ENCODE results near the gene ZNF865.

The ZNF865 gene

GRCh38 chr19:55588738-55589137 lies 16.7 kb upstream of the ZNF865 start:
- no peak for DNase-seq

DNA sequence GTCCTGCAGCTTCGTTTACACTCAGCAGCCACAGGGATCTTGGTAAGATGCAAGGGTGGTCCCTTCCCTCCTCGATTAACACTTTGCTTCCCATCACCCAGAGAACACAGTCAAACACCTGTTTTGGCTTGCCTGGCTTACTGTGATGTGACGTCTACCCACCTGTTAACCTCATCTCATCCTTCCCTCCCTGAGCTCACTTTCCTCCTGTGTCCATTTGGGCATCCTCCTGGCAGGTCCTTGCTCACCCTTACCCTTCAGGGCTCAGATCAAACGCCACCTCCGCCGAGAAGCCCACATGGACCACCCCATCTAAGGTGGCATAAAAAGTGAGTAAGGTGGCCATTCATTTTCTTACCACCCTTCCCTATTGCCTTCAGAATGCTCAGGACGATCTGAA lies 15.3 kb upstream of the ZNF865 start:
- DNase-seq = no peak

DNA sequence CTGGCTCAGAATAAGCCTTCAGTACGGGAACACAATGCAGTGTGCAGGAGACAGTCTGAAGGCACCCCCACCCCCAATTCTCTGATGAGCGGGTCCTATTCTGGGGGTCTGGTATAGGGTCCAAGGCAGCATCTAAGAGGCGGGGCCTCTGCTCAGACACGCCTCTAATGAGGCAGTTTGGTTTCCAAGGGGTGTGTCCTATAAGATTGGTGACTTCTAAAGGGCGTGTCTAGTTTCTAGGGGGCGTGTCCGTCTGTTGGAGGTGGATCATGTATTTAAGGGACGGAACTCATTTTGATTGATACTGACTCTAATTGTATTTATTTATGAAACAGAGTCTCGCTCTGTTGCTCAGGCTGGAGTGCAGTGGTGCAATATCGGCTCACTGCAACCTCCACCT lies 14.8 kb upstream of the ZNF865 start:
- peak; percentile 37 for DNase-seq

DNA sequence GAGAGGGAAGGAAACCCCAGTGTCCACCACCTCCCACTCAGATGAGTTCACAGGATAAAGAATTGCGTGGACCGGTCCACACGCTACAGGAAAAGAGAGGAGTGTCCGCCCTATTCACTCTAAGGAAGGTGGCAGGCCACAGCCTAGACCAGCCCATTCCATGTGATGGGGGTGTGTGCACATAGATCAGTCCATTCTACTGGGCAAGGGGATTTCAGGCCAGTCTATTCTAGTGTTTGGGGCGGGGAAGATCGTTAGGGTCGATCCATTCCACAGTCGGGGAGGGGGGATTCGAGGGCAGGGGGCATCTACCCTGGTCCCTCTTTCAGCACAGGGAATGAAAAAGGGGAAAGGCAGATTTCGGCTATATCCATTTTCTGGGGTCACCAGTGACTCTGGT lies 13.9 kb upstream of the ZNF865 start:
- no peak for DNase-seq

GRCh38 chr19:55592391-55593090 lies 12.9 kb upstream of the ZNF865 start:
- DNase-seq = no peak

GRCh38 chr19:55593096-55593772 lies 12.2 kb upstream of the ZNF865 start:
- DNase-seq = no peak

DNA sequence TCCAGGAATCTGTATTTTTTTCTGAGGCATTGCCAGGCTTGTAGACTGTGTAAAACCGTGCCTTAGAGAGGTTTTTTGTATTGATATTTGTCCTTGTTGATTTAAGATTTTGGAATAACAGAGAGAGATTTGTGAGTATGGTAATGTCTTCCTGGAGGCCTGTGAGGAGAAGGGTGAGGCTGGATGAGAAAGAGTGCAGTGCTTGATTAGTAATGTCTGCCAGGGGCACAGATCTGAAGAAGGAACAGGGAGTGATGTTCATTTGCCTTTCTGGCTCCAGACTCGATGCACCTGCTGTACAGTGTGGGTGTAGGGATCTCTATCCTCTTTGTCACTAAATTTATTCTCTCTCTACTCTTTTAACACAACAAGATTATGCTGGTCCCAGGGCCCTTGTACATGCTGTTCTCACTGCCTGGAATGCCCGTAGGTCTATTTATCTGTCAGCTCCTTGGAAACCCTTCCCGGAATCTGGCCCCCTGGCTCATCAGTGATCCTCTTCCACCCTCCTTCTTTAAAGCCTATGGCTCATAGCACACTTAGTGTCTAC lies 10.4 kb upstream of the ZNF865 start:
- no peak for DNase-seq

- DNase-seq = no peak
Observed at GRCh38 chr19:55596304-55596703, 9.1 kb upstream of the ZNF865 start.

DNA sequence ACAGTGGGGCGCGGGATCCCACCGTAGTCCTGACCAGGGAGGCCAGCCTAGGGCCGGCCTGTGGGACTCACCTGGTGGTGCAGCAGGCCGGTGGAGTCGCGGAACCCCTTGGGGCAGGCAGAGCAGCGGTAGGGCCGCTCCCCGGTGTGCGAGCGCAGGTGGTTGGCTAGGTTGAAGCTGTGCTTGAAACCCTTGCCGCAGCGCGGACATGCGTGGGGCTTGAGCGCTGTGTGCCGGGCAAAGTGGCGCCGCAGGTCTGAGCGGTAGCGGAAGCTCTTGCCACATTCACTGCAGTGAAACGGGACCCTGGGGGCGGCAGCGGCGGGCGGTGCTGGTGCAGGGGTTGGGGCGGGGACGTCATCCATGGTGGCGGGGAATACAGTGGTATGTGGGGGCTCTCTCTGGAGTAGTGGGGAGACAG lies 7.9 kb upstream of the ZNF865 start:
- no peak for DNase-seq

DNA sequence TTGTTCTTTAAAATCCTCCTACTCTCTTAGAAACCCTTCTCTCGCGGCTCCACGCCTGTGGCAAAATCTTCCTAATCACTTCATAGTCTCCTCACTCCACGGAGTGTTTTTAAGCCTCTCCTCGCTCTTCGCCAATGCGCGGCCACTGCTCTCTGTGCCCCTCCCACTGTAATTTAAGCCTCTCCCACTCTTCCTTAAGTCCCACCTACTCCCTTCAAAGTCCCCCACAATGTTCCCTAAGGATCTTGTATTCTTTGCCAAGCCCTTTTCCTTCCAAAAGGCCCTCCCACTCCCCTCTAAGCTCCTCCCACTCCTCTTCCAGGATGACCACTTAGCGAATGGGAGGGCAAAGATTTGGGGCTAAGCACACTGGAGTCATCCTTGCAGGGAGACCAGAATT lies 7.4 kb upstream of the ZNF865 start:
- no peak for DNase-seq

GRCh38 chr19:55598719-55599467 lies 6.6 kb upstream of the ZNF865 start:
- peak; percentile 91 for DNase-seq

GRCh38 chr19:55599468-55599841 lies 6.0 kb upstream of the ZNF865 start, which contains the start of gene FIZ1:
FIZ1 (minus strand) TSS chr19:55599517; CDS start chr19:55597865, 1,652 bp downstream.
- DNase-seq = peak; percentile 98

DNA sequence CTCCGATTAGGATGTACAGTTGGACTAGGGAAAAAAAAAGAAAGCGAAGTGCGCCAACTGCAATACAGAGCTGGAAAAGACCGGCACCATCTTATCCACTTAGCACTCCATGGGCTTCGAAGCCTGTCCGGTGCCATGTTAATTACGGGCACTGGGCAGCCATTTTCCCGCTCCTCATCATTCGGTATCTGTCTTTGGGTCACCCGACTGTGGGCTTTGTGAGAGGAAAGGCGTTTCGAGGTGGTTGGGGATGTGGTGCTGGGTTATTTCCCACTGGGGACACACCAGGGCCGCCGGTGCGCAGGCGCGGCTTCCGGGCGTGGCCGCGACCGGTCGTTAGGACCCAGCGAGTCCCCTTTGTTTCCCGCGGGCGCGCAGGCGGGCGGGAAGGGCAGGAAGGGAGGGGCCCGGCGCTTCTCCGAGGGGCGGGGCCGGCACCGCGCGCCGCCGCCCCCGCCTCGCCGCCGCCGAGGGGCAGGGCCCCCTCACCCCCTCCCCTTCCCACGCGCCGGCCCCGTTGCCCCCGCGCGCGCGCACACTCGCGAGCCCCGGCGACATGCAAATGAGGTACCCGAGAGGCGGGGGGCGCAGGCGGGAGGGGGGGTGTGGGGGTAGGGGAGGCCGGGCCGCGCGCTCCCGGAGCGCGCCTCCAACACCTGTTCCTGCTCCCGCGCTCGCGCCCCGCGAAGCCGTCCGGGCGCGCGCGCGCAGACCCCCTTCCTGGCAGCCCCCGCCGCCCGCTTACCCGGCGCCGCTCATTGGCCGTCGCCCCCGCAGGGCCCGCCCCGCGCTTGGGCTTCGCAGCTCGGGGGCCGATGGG lies 5.4 kb upstream of the ZNF865 start, which contains the start of gene ZNF524:
TSS of gene ZNF524 (plus strand) at position 447 of the 820 bp plus-strand sequence. CDS start 1,825 bp downstream, outside the sequence.
- peak; percentile 88 for DNase-seq

- no peak for DNase-seq
Observed at GRCh38 chr19:55600662-55601028, 4.8 kb upstream of the ZNF865 start.

- DNase-seq = no peak
Observed at GRCh38 chr19:55601084-55601483, 4.4 kb upstream of the ZNF865 start.

- no peak for DNase-seq
Observed at GRCh38 chr19:55602104-55603001, 3.1 kb upstream of the ZNF865 start.

DNA sequence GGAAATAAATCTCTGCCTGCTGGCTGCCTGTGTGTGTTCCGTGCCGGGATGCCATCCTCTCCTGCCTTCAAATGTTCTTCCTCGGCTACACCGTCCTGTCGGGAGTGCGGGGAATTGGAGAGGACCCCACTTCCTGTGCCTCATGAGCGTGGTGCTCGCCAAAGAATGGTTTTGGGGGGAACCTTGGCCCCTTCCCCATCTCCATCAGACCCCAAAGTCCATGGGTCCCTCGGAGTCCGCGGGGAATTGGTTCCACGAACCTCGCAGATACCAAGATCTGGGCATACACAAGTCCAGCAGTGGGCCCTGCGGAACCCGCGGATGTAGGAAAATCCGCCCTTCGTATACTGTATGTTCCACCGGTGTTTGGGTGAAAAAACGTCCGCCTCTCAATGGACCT lies 2.3 kb upstream of the ZNF865 start:
- no peak for DNase-seq

- no peak for DNase-seq
Observed at GRCh38 chr19:55603581-55604292, 1.7 kb upstream of the ZNF865 start.

DNA sequence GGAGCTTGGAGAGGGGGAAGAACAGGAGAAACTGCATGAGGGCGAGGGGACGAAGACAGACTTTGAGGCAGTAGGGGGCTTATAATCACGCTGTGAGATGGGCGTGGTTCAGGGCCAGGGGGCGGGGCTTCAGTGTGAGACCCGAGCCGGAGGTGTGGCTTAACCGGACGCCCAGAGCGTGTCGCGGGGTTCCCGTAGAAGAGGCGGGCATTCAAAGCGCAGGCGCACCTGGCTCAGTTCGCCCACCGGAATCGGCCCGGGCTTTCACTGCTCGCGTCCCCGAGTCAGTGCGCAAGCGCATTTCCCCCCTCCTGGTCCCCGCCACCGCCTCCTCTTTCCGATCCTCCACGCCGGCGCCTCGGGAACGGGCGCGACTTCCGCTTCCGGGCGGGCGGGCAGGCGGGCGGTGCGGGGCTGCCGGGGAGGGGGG lies 225 bp upstream of the ZNF865 start:
- DNase-seq = peak; percentile 100

DNA sequence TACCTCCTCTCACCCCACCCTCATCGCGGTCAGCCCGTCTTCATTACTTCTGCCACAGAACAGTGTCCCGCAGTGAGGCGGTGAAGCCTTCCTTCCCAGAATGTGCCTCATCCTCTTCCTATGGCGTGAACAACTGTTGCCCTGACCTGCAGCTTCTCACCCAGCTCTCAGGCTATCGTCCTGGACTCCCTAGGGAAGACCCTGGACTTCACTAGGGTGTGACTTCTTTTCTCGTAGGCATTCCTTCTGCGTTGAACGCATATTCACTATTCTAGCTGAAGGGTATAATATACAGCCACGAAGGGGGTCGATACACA lies 982 bp downstream of the ZNF865 start:
- DNase-seq = no peak

GRCh38 chr19:55606817-55607216 lies 1.4 kb downstream of the ZNF865 start:
- DNase-seq = no peak

All from stimulated activated CD4-positive, alpha-beta T cell treated with anti-CD3 and anti-CD28 coated beads, Interleukin-15, amount 100 ng/mL, for 24 hours (primary cell).